Suprapubic skin (tissue), 3 donors: ENCODE results near the gene GET3.
A peak's percentile ranks its signal among the peaks of the same experiment; 100 is the strongest.

Experiments
- POLR2A ChIP-seq, 2 donors: fragments of 450-650 bp; IDR thresholded peaks; one replicate each; pipeline ENCODE4 v1.6.1; 2017; ENCODE audit warnings: antibody characterized with exemption in 2 of 2, mild to moderate bottlenecking in 2 of 2, moderate library complexity in 2 of 2
- TF ChIP-seq, protein P1 (sequence below), 2 donors: fragments of 200-600 bp in 1 of 2; fragments of 450-650 bp in 1 of 2; sonication (generic) in 1 of 2; IDR thresholded peaks; one replicate each; pipeline ENCODE4 v1.5.1; 2016 to 2019; ENCODE audit warnings: antibody characterized with exemption in 2 of 2, mild to moderate bottlenecking in 1 of 2, moderate library complexity in 1 of 2

- TF ChIP-seq POLR2A (IDR thresholded peaks at IDR 0.05), result no peak
- TF ChIP-seq, protein P1, sequence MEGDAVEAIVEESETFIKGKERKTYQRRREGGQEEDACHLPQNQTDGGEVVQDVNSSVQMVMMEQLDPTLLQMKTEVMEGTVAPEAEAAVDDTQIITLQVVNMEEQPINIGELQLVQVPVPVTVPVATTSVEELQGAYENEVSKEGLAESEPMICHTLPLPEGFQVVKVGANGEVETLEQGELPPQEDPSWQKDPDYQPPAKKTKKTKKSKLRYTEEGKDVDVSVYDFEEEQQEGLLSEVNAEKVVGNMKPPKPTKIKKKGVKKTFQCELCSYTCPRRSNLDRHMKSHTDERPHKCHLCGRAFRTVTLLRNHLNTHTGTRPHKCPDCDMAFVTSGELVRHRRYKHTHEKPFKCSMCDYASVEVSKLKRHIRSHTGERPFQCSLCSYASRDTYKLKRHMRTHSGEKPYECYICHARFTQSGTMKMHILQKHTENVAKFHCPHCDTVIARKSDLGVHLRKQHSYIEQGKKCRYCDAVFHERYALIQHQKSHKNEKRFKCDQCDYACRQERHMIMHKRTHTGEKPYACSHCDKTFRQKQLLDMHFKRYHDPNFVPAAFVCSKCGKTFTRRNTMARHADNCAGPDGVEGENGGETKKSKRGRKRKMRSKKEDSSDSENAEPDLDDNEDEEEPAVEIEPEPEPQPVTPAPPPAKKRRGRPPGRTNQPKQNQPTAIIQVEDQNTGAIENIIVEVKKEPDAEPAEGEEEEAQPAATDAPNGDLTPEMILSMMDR (IDR thresholded peaks at IDR 0.05), result peak; percentile 63 to 97
Measured at GRCh38 chr19:12757544-12758274, 20.4 kb downstream of the GET3 start.
